CD4-positive, alpha-beta T cell treated with Interferon gamma for 1 hour (primary cell): ENCODE measurements around the gene AMBP.

Experiments
- DNase-seq: peaks from one replicate; pipeline ENCODE4 v3.0.0-alpha.2; 2020

Gene AMBP

GRCh38 chr9:114029311-114030170 is 48.6 kb downstream of the AMBP start:
- DNase-seq = no peak

GRCh38 chr9:114028646-114029045 is 49.5 kb downstream of the AMBP start:
- DNase-seq = no peak

- DNase-seq = no peak
Observed at GRCh38 chr9:114027863-114028465, 50.1 kb downstream of the AMBP start.

- no peak for DNase-seq
Observed at GRCh38 chr9:114027159-114027862, 50.8 kb downstream of the AMBP start.

GRCh38 chr9:114026335-114026734 is 51.8 kb downstream of the AMBP start:
- no peak for DNase-seq

GRCh38 chr9:114025760-114026159 is 52.3 kb downstream of the AMBP start:
- no peak for DNase-seq

- no peak for DNase-seq
Observed at GRCh38 chr9:114025196-114025753, 52.8 kb downstream of the AMBP start.

- no peak for DNase-seq
Observed at GRCh38 chr9:114023961-114024360, 54.1 kb downstream of the AMBP start.

- no peak for DNase-seq
Observed at GRCh38 chr9:114021578-114021977, 56.5 kb downstream of the AMBP start.

- no peak for DNase-seq
Observed at GRCh38 chr9:114017741-114018715, 60.1 kb downstream of the AMBP start.

GRCh38 chr9:114016629-114017423 is 61.3 kb downstream of the AMBP start:
- DNase-seq = no peak

GRCh38 chr9:114016101-114016500 is 62.0 kb downstream of the AMBP start:
- no peak for DNase-seq

GRCh38 chr9:114015607-114016006 is 62.5 kb downstream of the AMBP start:
- no peak for DNase-seq

- DNase-seq = no peak
Observed at GRCh38 chr9:114014044-114014443, 64.1 kb downstream of the AMBP start.

GRCh38 chr9:114012126-114012525 is 66.0 kb downstream of the AMBP start:
- no peak for DNase-seq

- no peak for DNase-seq
Observed at GRCh38 chr9:114011313-114011712, 66.8 kb downstream of the AMBP start.
